ENCODE measurements around the gene KLHL3.

DNA sequence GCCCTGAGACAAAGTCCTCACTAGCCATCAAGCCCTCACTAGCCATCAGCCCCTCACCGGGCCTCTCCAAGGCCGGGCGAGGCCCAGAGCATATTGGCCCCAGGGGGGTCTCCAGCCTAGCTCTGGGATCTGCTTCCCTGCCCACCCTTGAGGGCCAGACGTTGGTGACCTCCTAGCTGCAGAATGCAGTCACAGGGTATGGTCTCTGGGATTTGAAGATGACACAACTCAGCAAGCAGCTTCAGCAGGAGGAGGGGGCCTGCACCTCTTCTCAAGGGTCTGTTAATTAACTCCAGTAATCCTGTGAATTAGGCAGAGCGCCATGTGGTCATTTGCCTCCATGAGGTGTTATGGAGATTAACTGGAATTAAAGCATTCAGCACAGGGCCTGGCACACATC lies 119.8 kb downstream of the KLHL3 start:
- TF ChIP-seq POLR2AphosphoS5 (IDR thresholded peaks at IDR 0.05; ENCODE audit: low read depth): no peak
- TF ChIP-seq, protein P1, sequence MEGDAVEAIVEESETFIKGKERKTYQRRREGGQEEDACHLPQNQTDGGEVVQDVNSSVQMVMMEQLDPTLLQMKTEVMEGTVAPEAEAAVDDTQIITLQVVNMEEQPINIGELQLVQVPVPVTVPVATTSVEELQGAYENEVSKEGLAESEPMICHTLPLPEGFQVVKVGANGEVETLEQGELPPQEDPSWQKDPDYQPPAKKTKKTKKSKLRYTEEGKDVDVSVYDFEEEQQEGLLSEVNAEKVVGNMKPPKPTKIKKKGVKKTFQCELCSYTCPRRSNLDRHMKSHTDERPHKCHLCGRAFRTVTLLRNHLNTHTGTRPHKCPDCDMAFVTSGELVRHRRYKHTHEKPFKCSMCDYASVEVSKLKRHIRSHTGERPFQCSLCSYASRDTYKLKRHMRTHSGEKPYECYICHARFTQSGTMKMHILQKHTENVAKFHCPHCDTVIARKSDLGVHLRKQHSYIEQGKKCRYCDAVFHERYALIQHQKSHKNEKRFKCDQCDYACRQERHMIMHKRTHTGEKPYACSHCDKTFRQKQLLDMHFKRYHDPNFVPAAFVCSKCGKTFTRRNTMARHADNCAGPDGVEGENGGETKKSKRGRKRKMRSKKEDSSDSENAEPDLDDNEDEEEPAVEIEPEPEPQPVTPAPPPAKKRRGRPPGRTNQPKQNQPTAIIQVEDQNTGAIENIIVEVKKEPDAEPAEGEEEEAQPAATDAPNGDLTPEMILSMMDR (conservative IDR thresholded peaks at IDR 0.05; ENCODE audit: low read depth in 2 of 2): no peak
- TF ChIP-seq CREB1 (CRISPR knock-in tag; IDR thresholded peaks at IDR 0.05; ENCODE audit: low read depth): no peak
- no peak for TF ChIP-seq EZH2phosphoT487 (IDR thresholded peaks at IDR 0.05; ENCODE audit: unreplicated experiment)
- no peak for TF ChIP-seq EZH2 (IDR thresholded peaks at IDR 0.05; ENCODE audit: low read depth, unreplicated experiment)
- no peak for TF ChIP-seq NANOG (IDR thresholded peaks at IDR 0.05; ENCODE audit: borderline replicate concordance)
- TF ChIP-seq, protein P2, sequence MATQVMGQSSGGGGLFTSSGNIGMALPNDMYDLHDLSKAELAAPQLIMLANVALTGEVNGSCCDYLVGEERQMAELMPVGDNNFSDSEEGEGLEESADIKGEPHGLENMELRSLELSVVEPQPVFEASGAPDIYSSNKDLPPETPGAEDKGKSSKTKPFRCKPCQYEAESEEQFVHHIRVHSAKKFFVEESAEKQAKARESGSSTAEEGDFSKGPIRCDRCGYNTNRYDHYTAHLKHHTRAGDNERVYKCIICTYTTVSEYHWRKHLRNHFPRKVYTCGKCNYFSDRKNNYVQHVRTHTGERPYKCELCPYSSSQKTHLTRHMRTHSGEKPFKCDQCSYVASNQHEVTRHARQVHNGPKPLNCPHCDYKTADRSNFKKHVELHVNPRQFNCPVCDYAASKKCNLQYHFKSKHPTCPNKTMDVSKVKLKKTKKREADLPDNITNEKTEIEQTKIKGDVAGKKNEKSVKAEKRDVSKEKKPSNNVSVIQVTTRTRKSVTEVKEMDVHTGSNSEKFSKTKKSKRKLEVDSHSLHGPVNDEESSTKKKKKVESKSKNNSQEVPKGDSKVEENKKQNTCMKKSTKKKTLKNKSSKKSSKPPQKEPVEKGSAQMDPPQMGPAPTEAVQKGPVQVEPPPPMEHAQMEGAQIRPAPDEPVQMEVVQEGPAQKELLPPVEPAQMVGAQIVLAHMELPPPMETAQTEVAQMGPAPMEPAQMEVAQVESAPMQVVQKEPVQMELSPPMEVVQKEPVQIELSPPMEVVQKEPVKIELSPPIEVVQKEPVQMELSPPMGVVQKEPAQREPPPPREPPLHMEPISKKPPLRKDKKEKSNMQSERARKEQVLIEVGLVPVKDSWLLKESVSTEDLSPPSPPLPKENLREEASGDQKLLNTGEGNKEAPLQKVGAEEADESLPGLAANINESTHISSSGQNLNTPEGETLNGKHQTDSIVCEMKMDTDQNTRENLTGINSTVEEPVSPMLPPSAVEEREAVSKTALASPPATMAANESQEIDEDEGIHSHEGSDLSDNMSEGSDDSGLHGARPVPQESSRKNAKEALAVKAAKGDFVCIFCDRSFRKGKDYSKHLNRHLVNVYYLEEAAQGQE (IDR thresholded peaks at IDR 0.05; ENCODE audit: unreplicated experiment): no peak
- TF ChIP-seq STAT1 (IDR thresholded peaks at IDR 0.05; ENCODE audit: unreplicated experiment): no peak

Measured in GM23338 (cell line).